ENCODE data around the gene C19orf33. TPM values are rescaled to one million over a fixed set of nuclear protein-coding genes. Genes with fewer than 3 reads are reported as not detected.

C19orf33 gene
- total RNA-seq, 2 donors from 2014 or later: 6.7 TPM; not detected in 1

- Histone ChIP-seq H3K27me3 (replicated peaks; ENCODE audit: insufficient read depth) (no peaks in the 10 kb centered on the region), H3K36me3 (no peaks in the 10 kb centered on the region), H3K4me1 (ENCODE audit: control insufficient read depth in 1 of 2, low read depth in 2 of 2) (peaks cover 38 to 72% of the 10 kb centered on the region in 2 donors), H3K27ac (peak overlapping the region; percentile 99 to 100), H3K4me3 (peak overlapping the region; percentile 83), H3K9me3 (no peaks in the 10 kb centered on the region)
- TF ChIP-seq CTCF (IDR thresholded peaks at IDR 0.05): no peak
- ATAC-seq (ENCODE audit: insufficient number of reproducible peaks, low FRiP score, low read depth) (no peak), DNase-seq (ENCODE audit: low spot score) (no peak)
These were observed 36.1 kb upstream of the C19orf33 start for GRCh38 chr19:38267761-38268483.

GRCh38 chr19:38268539-38268938, 35.5 kb upstream of the C19orf33 start:
- H3K4me1 ChIP-seq (ENCODE audit: control insufficient read depth in 1 of 2, low read depth in 2 of 2): peaks cover 36 to 73% of the 10 kb centered on the region in 2 donors
- H3K27ac ChIP-seq: peak overlapping the region; percentile 99 to 100
- TF ChIP-seq CTCF (IDR thresholded peaks at IDR 0.05): no peak
- H3K27me3 ChIP-seq (replicated peaks; ENCODE audit: insufficient read depth): no peaks in the 10 kb centered on the region
- no peaks in the 10 kb centered on the region for H3K9me3 ChIP-seq
- DNase-seq (ENCODE audit: low spot score) (no peak), ATAC-seq (ENCODE audit: insufficient number of reproducible peaks, low FRiP score, low read depth) (no peak)
- no peaks in the 10 kb centered on the region for H3K36me3 ChIP-seq
- peak overlapping the region; percentile 83 for H3K4me3 ChIP-seq

GRCh38 chr19:38270587-38271167, 33.4 kb upstream of the C19orf33 start:
- no peak overlapping the region for H3K4me3 ChIP-seq
- peak overlapping the region; percentile 31 to 99 for H3K27ac ChIP-seq
- H3K27me3 ChIP-seq (replicated peaks; ENCODE audit: insufficient read depth): no peaks in the 10 kb centered on the region
- no peaks in the 10 kb centered on the region for H3K9me3 ChIP-seq
- no peaks in the 10 kb centered on the region for H3K36me3 ChIP-seq
- peaks cover 46 to 80% of the 10 kb centered on the region in 2 donors for H3K4me1 ChIP-seq (ENCODE audit: control insufficient read depth in 1 of 2, low read depth in 2 of 2)
- TF ChIP-seq CTCF (IDR thresholded peaks at IDR 0.05): no peak
- DNase-seq (ENCODE audit: low spot score): no peak
- ATAC-seq (ENCODE audit: insufficient number of reproducible peaks, low FRiP score, low read depth): no peak

- no peak overlapping the region for H3K4me3 ChIP-seq
- TF ChIP-seq CTCF (IDR thresholded peaks at IDR 0.05): no peak
- no peaks in the 10 kb centered on the region for H3K27me3 ChIP-seq (replicated peaks; ENCODE audit: insufficient read depth)
- DNase-seq (ENCODE audit: low spot score): no peak
- no peaks in the 10 kb centered on the region for H3K36me3 ChIP-seq
- peaks cover 49 to 80% of the 10 kb centered on the region in 2 donors for H3K4me1 ChIP-seq (ENCODE audit: control insufficient read depth in 1 of 2, low read depth in 2 of 2)
- ATAC-seq (ENCODE audit: insufficient number of reproducible peaks, low FRiP score, low read depth): no peak
- no peaks in the 10 kb centered on the region for H3K9me3 ChIP-seq
- H3K27ac ChIP-seq: peak overlapping the region in 1 of 2 donors; percentile 48
These were observed 30.6 kb upstream of the C19orf33 start for GRCh38 chr19:38273499-38273898.

GRCh38 chr19:38274739-38275138, 29.3 kb upstream of the C19orf33 start:
- H3K27ac ChIP-seq: peak overlapping the region; percentile 48 to 90
- H3K4me1 ChIP-seq (ENCODE audit: control insufficient read depth in 1 of 2, low read depth in 2 of 2): peaks cover 48 to 76% of the 10 kb centered on the region in 2 donors
- H3K4me3 ChIP-seq: no peak overlapping the region
- no peak for ATAC-seq (ENCODE audit: insufficient number of reproducible peaks, low FRiP score, low read depth)
- H3K9me3 ChIP-seq: no peaks in the 10 kb centered on the region
- DNase-seq (ENCODE audit: low spot score): no peak
- H3K36me3 ChIP-seq: no peaks in the 10 kb centered on the region
- no peak for TF ChIP-seq CTCF (IDR thresholded peaks at IDR 0.05)
- no peaks in the 10 kb centered on the region for H3K27me3 ChIP-seq (replicated peaks; ENCODE audit: insufficient read depth)
